GM12878 (cell line): ENCODE data around the gene GHRH. TPM values are rescaled to one million over a fixed set of nuclear protein-coding genes. Genes with fewer than 3 reads are reported as not detected.

Source experiments
- ATAC-seq: fragments of 200-7000 bp; cut with Tn5 transposase; 3 replicates; pipeline ENCODE4 v1.9.1; 2020; ENCODE audit warnings: mild to moderate bottlenecking, moderate library complexity
- BruUV-seq: library from RNA; stranded (reverse); fragments of 400-500 nt; replicated peaks from 2 replicates; lab custom pipeline; 2021; lab: Mats Ljungman, UMichigan
- CTCF ChIA-PET: fragments of 300-600 bp; sonication (Branson Sonifier 250); formaldehyde crosslinking; extraction: SDS; loops from one replicate; lab custom pipeline; 2021; ENCODE audit warnings: inconsistent platforms; lab: Yijun Ruan, JAX
- POLR2A ChIA-PET: fragments of 350-600 bp; formaldehyde crosslinking; extraction: SDS; loops from one replicate; lab custom pipeline; 2021; ENCODE audit warnings: inconsistent platforms; lab: Charles Lee
- RAD21 ChIA-PET: fragments of 300-600 bp; sonication (Branson Sonifier 250); formaldehyde crosslinking; loops from one replicate; lab custom pipeline; 2023; ENCODE audit warnings: antibody characterized with exemption; ENCODE audit not compliant: unreplicated experiment; lab: Charles Lee
- SMC1A ChIA-PET: fragments of 300-600 bp; sonication (Branson Sonifier 250); formaldehyde crosslinking; loops from one replicate; lab custom pipeline; 2023; ENCODE audit not compliant: unreplicated experiment, uncharacterized antibody; lab: Charles Lee
- DNase-seq: peaks from one replicate; pipeline ENCODE4 v3.0.0-alpha.2; 2011; ENCODE audit warnings: low read depth, low spot score
- FAIRE-seq: peaks from 3 replicates; lab custom pipeline; 2011; peaks lifted over from hg19 to GRCh38; lab: Jason Lieb, UNC
- H2AFZ ChIP-seq: 2 replicates; pipeline ENCODE4 v1.6.0; 2011; ENCODE audit warnings: low read depth, low read length, control low read depth; ENCODE audit not compliant: control insufficient read depth
- H3K27ac ChIP-seq: 2 replicates; pipeline ENCODE4 v1.5.1; 2011; ENCODE audit warnings: control low read depth; ENCODE audit not compliant: control insufficient read depth, insufficient read depth
- H3K27me3 ChIP-seq, 2 experiments: replicated peaks in 1 of 2; 2 replicates each; pipeline versions ENCODE4 v1.6.0 to v1.6.1; 2011; ENCODE audit warnings: low read length in 1 of 2; ENCODE audit not compliant: control insufficient read depth in 2 of 2, insufficient read depth in 2 of 2
- H3K36me3 ChIP-seq, 2 experiments: 2 replicates each; pipeline ENCODE4 v1.5.1; 2011; ENCODE audit warnings: low read length in 1 of 2; ENCODE audit not compliant: control insufficient read depth in 2 of 2, insufficient read depth in 2 of 2
- H3K4me1 ChIP-seq: 2 replicates; pipeline ENCODE4 v1.6.1; 2011; ENCODE audit warnings: mild to moderate bottlenecking, low read length, moderate library complexity, mixed read lengths; ENCODE audit not compliant: control insufficient read depth, insufficient read depth
- H3K4me2 ChIP-seq: 2 replicates; pipeline ENCODE4 v1.6.0; 2011; ENCODE audit warnings: control low read depth; ENCODE audit not compliant: control insufficient read depth, insufficient read depth
- H3K4me3 ChIP-seq: fragments of 200-600 bp; sonication (generic); 2 replicates; pipeline ENCODE4 v1.5.1; 2016
- H3K79me2 ChIP-seq: 2 replicates; pipeline ENCODE4 v1.6.0; 2011; ENCODE audit warnings: low read length; ENCODE audit not compliant: control insufficient read depth, insufficient read depth
- H3K9ac ChIP-seq: 2 replicates; pipeline ENCODE4 v1.8.0; 2011; ENCODE audit warnings: low read length, control low read depth, mixed read lengths; ENCODE audit not compliant: control insufficient read depth, insufficient read depth
- H3K9me3 ChIP-seq: replicated peaks from 3 replicates; pipeline ENCODE4 v1.5.1; 2011; ENCODE audit warnings: mild to moderate bottlenecking, low read length; ENCODE audit not compliant: control insufficient read depth, insufficient read depth
- H4K20me1 ChIP-seq: 2 replicates; pipeline ENCODE4 v1.6.0; 2011; ENCODE audit not compliant: control insufficient read depth, insufficient read depth
- BCL11A ChIP-seq: IDR thresholded peaks from 2 replicates; pipeline ENCODE4 v1.6.1; 2011; ENCODE audit warnings: low read depth, low read length
- BHLHE40 ChIP-seq, 2 experiments: fragments of 450-650 bp in 1 of 2; IDR thresholded peaks; 2 replicates each; pipeline ENCODE4 v1.6.1; 2011 to 2017; ENCODE audit warnings: low read depth in 2 of 2, borderline replicate concordance in 1 of 2, improper control_type of control experiment in 1 of 2, low read length in 1 of 2, mild to moderate bottlenecking in 1 of 2
- CHD4 ChIP-seq: fragments of 200-600 bp; sonication (generic); IDR thresholded peaks from 2 replicates; pipeline ENCODE4 v1.6.1; 2016; ENCODE audit warnings: mild to moderate bottlenecking
- E2F4 ChIP-seq: IDR thresholded peaks from 2 replicates; pipeline ENCODE4 v1.6.1; 2012; ENCODE audit warnings: low read depth, low read length, improper control_type of control experiment
- EZH2 ChIP-seq: IDR thresholded peaks from 2 replicates; pipeline ENCODE4 v1.6.1; 2012; ENCODE audit warnings: low read depth, mild to moderate bottlenecking, control low read depth, inconsistent platforms, low read length, borderline replicate concordance; ENCODE audit not compliant: control insufficient read depth
- IKZF1 ChIP-seq: fragments of 450-650 bp; conservative IDR thresholded peaks from 2 replicates; pipeline ENCODE4 v1.6.1; 2017; ENCODE audit warnings: antibody characterized with exemption, mild to moderate bottlenecking
- JUNB ChIP-seq: IDR thresholded peaks from 2 replicates; pipeline ENCODE4 v1.6.1; 2016; ENCODE audit warnings: antibody characterized with exemption, mild to moderate bottlenecking
- NBN ChIP-seq: fragments of 450-650 bp; IDR thresholded peaks from 2 replicates; pipeline ENCODE4 v1.6.1; 2016
- NFYA ChIP-seq: IDR thresholded peaks from 2 replicates; pipeline ENCODE4 v1.6.1; 2011; ENCODE audit warnings: low read depth, mild to moderate bottlenecking, low read length, improper control_type of control experiment, borderline replicate concordance
- NFYB ChIP-seq: IDR thresholded peaks from 2 replicates; pipeline ENCODE4 v1.6.1; 2011; ENCODE audit warnings: low read depth, mild to moderate bottlenecking, low read length, improper control_type of control experiment, moderate library complexity; ENCODE audit not compliant: insufficient read depth
- STAT1 ChIP-seq: fragments of 450-650 bp; conservative IDR thresholded peaks from 2 replicates; pipeline ENCODE4 v1.6.1; 2014; ENCODE audit warnings: antibody characterized with exemption, mild to moderate bottlenecking
- ZBTB33 ChIP-seq: fragments of 450-650 bp; IDR thresholded peaks from 2 replicates; pipeline ENCODE4 v1.6.1; 2017; ENCODE audit warnings: mild to moderate bottlenecking
- ZNF207 ChIP-seq: fragments of 450-650 bp; IDR thresholded peaks from 2 replicates; pipeline ENCODE4 v1.6.1; 2014; ENCODE audit warnings: antibody characterized with exemption, mild to moderate bottlenecking, borderline replicate concordance
- WGBS: methylation state at CpG from one replicate; pipeline ENCODE4 v1.1.6; 2016; ENCODE audit warnings: low lambda C conversion rate; ENCODE audit not compliant: insufficient replicate concordance, insufficient coverage; ENCODE audit errors: missing lambda C conversion rate; 5-methylcytosine and 5-hydroxymethylcytosine counted together
- in situ Hi-C: fragments of 300-500 bp; cut with MboI; formaldehyde crosslinking; loops from 9 replicates; pipeline ENCODE4 v1.14.3; 2018; ENCODE audit warnings: mixed read lengths
- intact Hi-C: fragments of 100-400 bp; cut with micrococcal nuclease; formaldehyde crosslinking; loops from one replicate; pipeline ENCODE4 v1.14.2; 2022; ENCODE audit not compliant: unreplicated experiment
- polyA plus RNA-seq, 11 experiments: library from polyadenylated mRNA; depleted of rRNA in 4 of 11; unstranded in 6 of 11; stranded (reverse) in 5 of 11; fragments of >200 nt; fragmentation: Nextera tagmentation in 4 of 11; fragmentation: Illumina TruSeq in 1 of 11; extraction: Ambion mirVana in 4 of 11; extraction: Trizol in 1 of 11; gene quantifications; 1 replicate in 1 of 11; 2 replicates in 10 of 11; pipeline versions ENCODE4 v1.2.1 to v1.2.3, GENCODE V29; 2011 to 2016; ENCODE audit warnings: inconsistent platforms in 2 of 11, missing spikeins in 2 of 11, low read depth in 1 of 11
- total RNA-seq, 4 experiments: library from RNA; depleted of rRNA in 3 of 4; stranded (reverse); fragments of >200 nt in 3 of 4; fragmentation: Illumina TruSeq in 1 of 4; extraction: Trizol in 1 of 4; gene quantifications; 2 replicates each; pipeline versions ENCODE4 v1.2.1 to v1.2.3, GENCODE V29; 2013 to 2021
- TF ChIP-seq, protein P1 (sequence below): IDR thresholded peaks from 2 replicates; pipeline ENCODE4 v1.6.1; 2011; ENCODE audit warnings: borderline replicate concordance, low read depth, mild to moderate bottlenecking, moderate library complexity, low read length; ENCODE audit not compliant: insufficient read depth, poor library complexity, severe bottlenecking
- TF ChIP-seq, protein P2 (sequence below): fragments of 450-650 bp; IDR thresholded peaks from 2 replicates; pipeline ENCODE4 v1.6.1; 2016; ENCODE audit warnings: mild to moderate bottlenecking
- TF ChIP-seq, protein P3 (sequence below): fragments of 150-350 bp; IDR thresholded peaks from 2 replicates; pipeline ENCODE4 v1.6.1; 2014; ENCODE audit warnings: mild to moderate bottlenecking, low read depth, low read length

GHRH gene
- total and polyA plus RNA-seq, 10 of the 15 experiments (the other 5 are each of a cell fraction or from before 2014, with no cell fraction given) = not detected

GRCh38 chr20:37238935-37239451 is 22.6 kb downstream of the GHRH start:
- no peak overlapping the region for H2AFZ ChIP-seq
- H3K36me3 ChIP-seq = peaks cover 39 to 52% of the 10 kb centered on the region in 2 experiments
- RAD21 ChIA-PET = no interaction called here
- BruUV-seq = no TSS peak
- no peak overlapping the region for H3K4me3 ChIP-seq
- H3K9ac ChIP-seq = no peak overlapping the region
- no peaks in the 10 kb centered on the region for H3K27me3 ChIP-seq
- H3K27ac ChIP-seq = no peak overlapping the region
- POLR2A ChIA-PET = no interaction called here
- no peaks in the 10 kb centered on the region for H3K9me3 ChIP-seq
- CTCF ChIA-PET = no interaction called here
- H3K79me2 ChIP-seq = no peaks in the 10 kb centered on the region
- no peak for FAIRE-seq
- WGBS = 80% methylated on average over 1 of the region's 1 CpG
- H3K4me1 ChIP-seq = no peaks in the 10 kb centered on the region
- intact Hi-C loops = no loop called here
- H3K4me2 ChIP-seq = no peak overlapping the region
- SMC1A ChIA-PET = no interaction called here
- ATAC-seq = no peak
- DNase-seq = no peak
- no peaks in the 10 kb centered on the region for H4K20me1 ChIP-seq
- in situ Hi-C loops = no loop called here
- TF ChIP-seq NBN (no peak), STAT1 (no peak), BCL11A (no peak), ZBTB33 (no peak), NFYB (no peak), CHD4 (no peak), JUNB (no peak), EZH2 (no peak), BHLHE40 (IDR thresholded peaks at IDR 0.05; ENCODE audit: borderline replicate concordance in 1 of 2, low read depth in 2 of 2, low read length in 1 of 2) (no peak), E2F4 (no peak), IKZF1 (no peak), ZNF207 (no peak), NFYA (no peak)
- TF ChIP-seq, protein P1, sequence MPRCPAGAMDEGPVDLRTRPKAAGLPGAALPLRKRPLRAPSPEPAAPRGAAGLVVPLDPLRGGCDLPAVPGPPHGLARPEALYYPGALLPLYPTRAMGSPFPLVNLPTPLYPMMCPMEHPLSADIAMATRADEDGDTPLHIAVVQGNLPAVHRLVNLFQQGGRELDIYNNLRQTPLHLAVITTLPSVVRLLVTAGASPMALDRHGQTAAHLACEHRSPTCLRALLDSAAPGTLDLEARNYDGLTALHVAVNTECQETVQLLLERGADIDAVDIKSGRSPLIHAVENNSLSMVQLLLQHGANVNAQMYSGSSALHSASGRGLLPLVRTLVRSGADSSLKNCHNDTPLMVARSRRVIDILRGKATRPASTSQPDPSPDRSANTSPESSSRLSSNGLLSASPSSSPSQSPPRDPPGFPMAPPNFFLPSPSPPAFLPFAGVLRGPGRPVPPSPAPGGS = no peak
- TF ChIP-seq, protein P2, sequence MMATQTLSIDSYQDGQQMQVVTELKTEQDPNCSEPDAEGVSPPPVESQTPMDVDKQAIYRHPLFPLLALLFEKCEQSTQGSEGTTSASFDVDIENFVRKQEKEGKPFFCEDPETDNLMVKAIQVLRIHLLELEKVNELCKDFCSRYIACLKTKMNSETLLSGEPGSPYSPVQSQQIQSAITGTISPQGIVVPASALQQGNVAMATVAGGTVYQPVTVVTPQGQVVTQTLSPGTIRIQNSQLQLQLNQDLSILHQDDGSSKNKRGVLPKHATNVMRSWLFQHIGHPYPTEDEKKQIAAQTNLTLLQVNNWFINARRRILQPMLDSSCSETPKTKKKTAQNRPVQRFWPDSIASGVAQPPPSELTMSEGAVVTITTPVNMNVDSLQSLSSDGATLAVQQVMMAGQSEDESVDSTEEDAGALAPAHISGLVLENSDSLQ = no peak
- TF ChIP-seq, protein P3, sequence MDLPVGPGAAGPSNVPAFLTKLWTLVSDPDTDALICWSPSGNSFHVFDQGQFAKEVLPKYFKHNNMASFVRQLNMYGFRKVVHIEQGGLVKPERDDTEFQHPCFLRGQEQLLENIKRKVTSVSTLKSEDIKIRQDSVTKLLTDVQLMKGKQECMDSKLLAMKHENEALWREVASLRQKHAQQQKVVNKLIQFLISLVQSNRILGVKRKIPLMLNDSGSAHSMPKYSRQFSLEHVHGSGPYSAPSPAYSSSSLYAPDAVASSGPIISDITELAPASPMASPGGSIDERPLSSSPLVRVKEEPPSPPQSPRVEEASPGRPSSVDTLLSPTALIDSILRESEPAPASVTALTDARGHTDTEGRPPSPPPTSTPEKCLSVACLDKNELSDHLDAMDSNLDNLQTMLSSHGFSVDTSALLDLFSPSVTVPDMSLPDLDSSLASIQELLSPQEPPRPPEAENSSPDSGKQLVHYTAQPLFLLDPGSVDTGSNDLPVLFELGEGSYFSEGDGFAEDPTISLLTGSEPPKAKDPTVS = no peak
